ENCODE data around the gene SLC10A7.

The SLC10A7 gene

DNA sequence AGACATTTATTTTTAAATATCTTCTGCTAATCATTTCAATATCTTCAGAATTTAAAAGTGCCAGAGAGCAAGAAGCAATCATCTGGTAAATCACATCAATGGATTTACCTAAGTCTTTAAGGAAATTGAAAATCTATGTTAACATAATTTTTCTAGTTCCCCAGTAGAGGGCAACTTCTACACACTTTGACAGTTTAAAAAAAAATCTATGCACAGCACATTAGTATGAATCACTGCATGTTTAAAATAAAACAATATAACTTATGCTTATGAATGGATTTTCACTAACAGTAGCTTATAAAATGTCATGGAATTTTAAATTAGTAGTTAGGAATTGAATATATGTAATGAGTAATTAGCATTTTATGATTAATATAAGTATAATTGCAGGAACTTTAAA, 180.9 kb downstream of the SLC10A7 start:
- Mint-ChIP-seq H3K4me1 (ENCODE audit: low read depth) (peaks cover 7% of the 10 kb centered on the region), H3K9me3 (no peaks in the 10 kb centered on the region), H3K36me3 (ENCODE audit: low read depth) (no peaks in the 10 kb centered on the region), H3K27me3 (ENCODE audit: low read depth) (no peaks in the 10 kb centered on the region), H3K4me3 (no peak overlapping the region), H3K27ac (no peak overlapping the region)

DNA sequence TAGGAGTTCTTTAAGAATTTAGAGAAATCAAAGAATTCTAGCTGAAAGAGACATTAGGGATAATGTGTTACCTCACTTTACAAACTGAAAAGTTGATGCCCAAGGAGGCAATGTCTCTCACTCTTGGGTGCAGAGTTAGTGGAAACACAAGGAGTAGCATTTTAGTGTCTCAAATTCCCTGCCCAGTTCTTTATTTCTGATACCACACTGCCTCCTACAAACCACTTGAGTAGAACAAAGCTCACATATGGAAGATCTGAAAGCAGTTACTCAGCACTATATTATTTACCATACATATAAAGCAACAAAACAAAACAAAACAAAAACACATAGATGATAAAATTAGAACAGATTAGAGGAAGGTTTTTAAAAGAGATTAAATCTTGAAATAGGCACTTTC, 183.2 kb downstream of the SLC10A7 start:
- no peaks in the 10 kb centered on the region for H3K27me3 Mint-ChIP-seq (ENCODE audit: low read depth)
- no peaks in the 10 kb centered on the region for H3K9me3 Mint-ChIP-seq
- no peak overlapping the region for H3K27ac Mint-ChIP-seq
- H3K4me3 Mint-ChIP-seq = no peak overlapping the region
- no peaks in the 10 kb centered on the region for H3K36me3 Mint-ChIP-seq (ENCODE audit: low read depth)
- peaks cover 2% of the 10 kb centered on the region for H3K4me1 Mint-ChIP-seq (ENCODE audit: low read depth)

DNA sequence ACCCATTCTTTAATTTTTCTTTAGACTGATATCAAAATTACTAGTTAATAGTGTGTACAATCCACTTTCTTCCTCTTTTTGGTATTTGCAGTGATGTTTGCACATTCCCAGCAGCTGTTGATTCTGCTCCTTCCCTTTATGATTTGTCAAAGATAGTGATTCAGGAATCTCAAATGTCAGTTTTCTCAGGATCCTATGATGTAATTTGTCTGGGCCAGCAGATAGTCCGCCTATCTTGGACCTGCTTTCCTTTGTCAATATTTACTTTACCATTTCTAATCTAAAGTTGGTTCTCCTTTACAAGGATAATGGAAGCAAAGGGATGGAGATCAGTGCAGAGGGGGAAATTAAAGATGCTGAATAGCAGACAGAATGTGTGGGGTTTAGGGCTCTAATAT, 185.3 kb downstream of the SLC10A7 start:
- Mint-ChIP-seq H3K9me3 (no peaks in the 10 kb centered on the region), H3K27ac (no peak overlapping the region), H3K27me3 (ENCODE audit: low read depth) (no peaks in the 10 kb centered on the region), H3K4me1 (ENCODE audit: low read depth) (no peaks in the 10 kb centered on the region), H3K4me3 (no peak overlapping the region), H3K36me3 (ENCODE audit: low read depth) (no peaks in the 10 kb centered on the region)

DNA sequence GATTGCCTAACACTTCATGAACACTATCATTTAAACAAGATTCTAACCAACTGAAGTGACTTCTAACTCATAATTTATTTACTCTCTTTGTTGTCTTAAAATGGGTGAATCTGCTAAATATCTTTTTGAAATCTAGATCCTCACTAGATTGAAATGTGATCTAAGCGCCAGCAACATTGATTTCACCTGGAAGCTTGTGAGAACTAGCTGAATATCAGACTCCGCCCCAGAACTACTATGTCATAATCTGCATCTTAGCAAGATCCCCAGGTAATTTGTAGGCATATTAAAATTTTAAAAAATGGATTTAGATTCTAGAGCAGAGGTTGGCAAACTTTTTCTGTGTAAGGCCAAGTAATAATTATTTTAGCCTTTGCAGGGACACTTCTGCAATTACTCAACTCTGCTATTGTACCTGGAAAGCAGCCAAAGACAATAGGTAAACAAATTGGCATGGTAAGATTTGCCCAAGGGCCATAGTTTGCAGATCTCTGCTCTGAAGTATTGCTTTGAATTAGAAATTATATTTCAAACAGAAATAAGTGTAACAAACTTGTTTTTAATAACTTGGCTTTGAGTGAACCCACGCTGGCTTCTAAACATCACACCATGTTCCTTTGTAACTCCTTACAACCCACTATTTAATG, 185.9 kb downstream of the SLC10A7 start:
- H3K9me3 Mint-ChIP-seq = no peaks in the 10 kb centered on the region
- no peak overlapping the region for H3K4me3 Mint-ChIP-seq
- no peaks in the 10 kb centered on the region for H3K36me3 Mint-ChIP-seq (ENCODE audit: low read depth)
- H3K27ac Mint-ChIP-seq = no peak overlapping the region
- H3K4me1 Mint-ChIP-seq (ENCODE audit: low read depth) = no peaks in the 10 kb centered on the region
- H3K27me3 Mint-ChIP-seq (ENCODE audit: low read depth) = no peaks in the 10 kb centered on the region

DNA sequence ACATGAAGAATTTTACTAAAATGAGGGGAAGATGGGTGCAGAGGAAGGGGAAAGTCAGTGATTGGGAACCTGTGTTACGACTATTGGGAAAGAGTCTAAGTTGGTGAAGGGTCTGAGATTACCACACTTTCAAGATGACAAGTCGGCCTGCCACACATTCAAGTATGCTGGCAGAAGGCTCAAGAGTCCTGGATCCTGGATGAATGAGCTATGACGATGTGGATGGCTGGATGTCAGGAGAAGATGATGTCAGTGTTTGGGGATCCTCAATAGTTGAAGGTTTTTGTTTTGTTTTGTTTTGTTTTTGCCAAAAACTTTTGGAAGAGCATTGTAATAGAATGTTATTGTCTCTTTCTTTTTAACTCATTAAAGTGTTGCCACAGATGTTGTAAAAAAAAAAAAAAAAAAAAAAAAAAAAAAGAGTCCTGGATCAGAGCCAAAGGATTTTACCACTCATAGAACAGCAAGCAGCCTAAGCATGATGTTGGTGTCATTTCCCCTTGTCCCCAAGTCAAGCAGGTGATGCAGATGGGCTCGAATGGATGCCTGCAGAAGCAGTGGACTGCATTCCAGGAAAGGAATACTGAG, 186.8 kb downstream of the SLC10A7 start:
- H3K9me3 Mint-ChIP-seq = no peaks in the 10 kb centered on the region
- no peak overlapping the region for H3K4me3 Mint-ChIP-seq
- no peaks in the 10 kb centered on the region for H3K36me3 Mint-ChIP-seq (ENCODE audit: low read depth)
- H3K4me1 Mint-ChIP-seq (ENCODE audit: low read depth) = no peaks in the 10 kb centered on the region
- no peak overlapping the region for H3K27ac Mint-ChIP-seq
- H3K27me3 Mint-ChIP-seq (ENCODE audit: low read depth) = no peaks in the 10 kb centered on the region

DNA sequence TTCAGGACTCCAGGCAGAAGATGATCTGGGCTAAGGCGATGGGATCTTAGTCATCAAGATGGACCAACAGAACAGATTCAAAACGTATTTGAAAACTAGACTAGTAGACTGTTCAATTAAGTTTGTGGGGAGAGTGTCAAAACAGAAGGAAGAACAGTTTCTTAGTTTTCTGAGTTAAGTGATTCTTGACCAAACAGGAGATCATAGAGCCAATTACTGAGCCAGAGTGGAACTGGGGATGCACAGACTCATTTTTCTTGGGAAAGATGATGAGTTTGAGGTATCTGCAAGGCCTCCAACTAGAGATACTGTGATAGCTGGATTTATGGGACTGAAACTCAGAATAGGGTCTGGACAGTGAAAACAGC, 187.9 kb downstream of the SLC10A7 start:
- no peaks in the 10 kb centered on the region for H3K27me3 Mint-ChIP-seq (ENCODE audit: low read depth)
- no peaks in the 10 kb centered on the region for H3K9me3 Mint-ChIP-seq
- no peak overlapping the region for H3K27ac Mint-ChIP-seq
- H3K36me3 Mint-ChIP-seq (ENCODE audit: low read depth) = no peaks in the 10 kb centered on the region
- H3K4me3 Mint-ChIP-seq = no peak overlapping the region
- no peaks in the 10 kb centered on the region for H3K4me1 Mint-ChIP-seq (ENCODE audit: low read depth)

DNA sequence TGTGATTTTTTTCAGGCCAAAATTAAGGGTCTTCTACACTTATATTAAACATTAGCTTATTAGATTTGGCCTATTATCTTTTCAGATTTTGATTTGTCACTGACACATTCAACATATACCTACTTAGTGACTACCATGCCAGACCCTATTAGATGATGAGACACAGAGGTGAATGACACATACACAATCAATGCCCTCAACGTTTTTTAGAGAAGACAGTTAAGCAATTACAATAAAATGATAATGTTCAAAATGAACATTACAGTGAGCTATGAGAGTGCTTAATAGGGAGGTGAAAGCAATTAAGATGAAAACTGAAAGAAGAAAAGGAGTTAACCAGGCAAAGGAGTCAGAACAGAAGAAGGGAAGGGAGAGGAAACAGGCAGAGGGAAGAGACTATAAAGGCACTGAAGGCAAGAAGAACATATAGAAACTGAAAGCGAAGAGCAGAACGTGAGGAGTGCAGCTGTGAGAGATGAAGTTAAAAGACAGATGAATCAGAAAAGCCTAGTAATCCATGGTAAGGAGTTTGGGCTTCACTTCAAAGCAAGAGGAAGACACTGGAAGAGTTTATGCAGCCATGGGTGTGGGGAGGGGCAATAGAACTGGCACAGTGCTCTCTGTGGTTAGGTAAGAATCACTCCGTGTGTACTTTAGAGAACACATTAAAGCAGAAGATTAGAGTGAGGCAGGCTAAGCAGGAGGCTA, 188.4 kb downstream of the SLC10A7 start:
- no peak overlapping the region for H3K4me3 Mint-ChIP-seq
- no peak overlapping the region for H3K27ac Mint-ChIP-seq
- H3K27me3 Mint-ChIP-seq (ENCODE audit: low read depth) = no peaks in the 10 kb centered on the region
- H3K36me3 Mint-ChIP-seq (ENCODE audit: low read depth) = no peaks in the 10 kb centered on the region
- no peaks in the 10 kb centered on the region for H3K4me1 Mint-ChIP-seq (ENCODE audit: low read depth)
- H3K9me3 Mint-ChIP-seq = no peaks in the 10 kb centered on the region

DNA sequence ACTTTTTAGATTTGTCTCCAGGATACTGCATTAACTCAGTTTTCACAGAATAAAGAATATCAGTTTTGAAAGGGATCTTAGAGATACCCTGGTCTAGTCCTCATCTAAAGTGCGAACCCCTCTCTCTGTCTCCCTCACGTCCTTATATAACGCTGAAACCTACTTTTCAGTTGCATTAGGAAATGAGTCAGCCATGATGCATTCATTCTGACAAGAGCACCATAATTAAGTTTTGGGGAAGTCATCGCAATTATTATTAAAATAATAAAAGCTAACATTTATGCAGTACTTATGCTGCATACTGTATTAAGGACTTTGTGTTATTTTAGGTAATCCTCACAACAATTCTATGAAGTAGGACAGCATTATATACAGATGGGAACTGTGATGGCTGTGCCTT, 191.3 kb downstream of the SLC10A7 start:
- no peaks in the 10 kb centered on the region for H3K9me3 Mint-ChIP-seq
- H3K4me1 Mint-ChIP-seq (ENCODE audit: low read depth) = no peaks in the 10 kb centered on the region
- no peak overlapping the region for H3K27ac Mint-ChIP-seq
- no peaks in the 10 kb centered on the region for H3K27me3 Mint-ChIP-seq (ENCODE audit: low read depth)
- H3K36me3 Mint-ChIP-seq (ENCODE audit: low read depth) = no peaks in the 10 kb centered on the region
- no peak overlapping the region for H3K4me3 Mint-ChIP-seq

DNA sequence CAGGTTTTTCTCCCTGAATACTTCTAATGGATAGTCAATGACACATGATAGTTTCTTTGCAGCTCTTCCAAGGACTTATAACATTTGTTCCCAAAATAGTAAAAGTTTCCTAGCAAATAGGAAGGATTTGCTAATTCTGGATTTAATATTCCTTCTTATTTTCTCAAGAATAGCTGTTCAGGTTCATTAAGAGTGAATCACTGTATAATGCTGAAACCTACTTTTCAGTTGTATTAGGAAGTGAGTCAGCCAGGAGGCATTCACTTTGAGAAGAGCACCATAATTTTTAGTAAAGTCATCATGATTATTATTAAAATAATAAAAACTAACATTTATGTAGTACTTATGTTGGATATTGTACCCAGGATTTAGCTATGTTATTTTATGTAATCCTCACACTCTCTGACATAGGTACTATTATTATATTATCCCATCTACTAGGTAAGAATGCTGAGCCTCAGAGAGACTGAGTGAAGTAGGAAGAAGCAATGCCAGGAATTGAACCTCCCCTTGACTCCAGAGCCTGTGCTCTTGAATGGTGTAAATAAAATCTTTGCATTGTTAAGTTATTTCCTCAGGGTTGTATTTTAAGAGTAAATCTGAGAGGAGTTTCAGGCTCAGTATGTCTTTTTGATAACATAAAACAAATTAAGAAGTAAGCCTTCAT, 192.6 kb downstream of the SLC10A7 start:
- H3K4me3 Mint-ChIP-seq = no peak overlapping the region
- peaks cover 6% of the 10 kb centered on the region for H3K36me3 Mint-ChIP-seq (ENCODE audit: low read depth)
- H3K27me3 Mint-ChIP-seq (ENCODE audit: low read depth) = no peaks in the 10 kb centered on the region
- no peaks in the 10 kb centered on the region for H3K4me1 Mint-ChIP-seq (ENCODE audit: low read depth)
- H3K27ac Mint-ChIP-seq = no peak overlapping the region
- no peaks in the 10 kb centered on the region for H3K9me3 Mint-ChIP-seq

DNA sequence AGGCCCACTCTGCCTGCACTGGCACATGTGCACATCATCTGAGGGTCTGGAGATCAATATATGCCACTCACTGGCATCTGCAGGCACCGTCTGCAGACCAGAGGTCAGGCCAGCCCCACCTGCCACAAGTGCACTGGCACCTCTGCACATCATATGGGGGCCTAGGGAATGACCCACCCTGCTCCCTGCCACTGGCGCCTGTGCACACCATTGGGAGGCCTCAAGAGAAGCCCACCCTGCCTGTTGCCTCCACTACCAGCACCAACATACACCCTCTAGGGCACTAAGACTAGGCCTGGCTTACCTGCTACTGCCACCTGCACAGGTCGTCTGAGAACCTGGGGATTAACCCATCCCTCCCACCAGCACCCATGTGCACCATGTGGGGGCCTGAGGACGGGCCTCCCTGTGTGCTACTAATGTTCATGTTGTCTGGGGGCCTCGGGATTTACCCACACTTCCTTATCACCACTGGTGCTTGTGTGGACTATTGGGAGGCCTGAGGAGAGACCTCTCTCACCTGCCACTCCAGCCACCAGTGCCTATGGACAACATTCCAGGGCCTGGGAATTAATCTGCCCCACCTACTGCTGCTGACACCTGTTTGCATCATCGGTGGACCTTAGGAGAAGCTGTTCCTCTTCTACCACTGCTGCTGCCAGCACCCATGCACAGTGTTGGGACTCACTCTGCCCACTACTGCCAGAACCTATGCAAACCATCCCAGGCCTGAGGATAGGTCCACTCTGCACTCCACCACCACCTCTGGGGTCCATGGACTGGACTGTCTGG, 193.7 kb downstream of the SLC10A7 start:
- Mint-ChIP-seq H3K27me3 (ENCODE audit: low read depth) (no peaks in the 10 kb centered on the region), H3K9me3 (no peaks in the 10 kb centered on the region), H3K27ac (no peak overlapping the region), H3K36me3 (ENCODE audit: low read depth) (peaks cover 10% of the 10 kb centered on the region), H3K4me3 (no peak overlapping the region), H3K4me1 (ENCODE audit: low read depth) (no peaks in the 10 kb centered on the region)

DNA sequence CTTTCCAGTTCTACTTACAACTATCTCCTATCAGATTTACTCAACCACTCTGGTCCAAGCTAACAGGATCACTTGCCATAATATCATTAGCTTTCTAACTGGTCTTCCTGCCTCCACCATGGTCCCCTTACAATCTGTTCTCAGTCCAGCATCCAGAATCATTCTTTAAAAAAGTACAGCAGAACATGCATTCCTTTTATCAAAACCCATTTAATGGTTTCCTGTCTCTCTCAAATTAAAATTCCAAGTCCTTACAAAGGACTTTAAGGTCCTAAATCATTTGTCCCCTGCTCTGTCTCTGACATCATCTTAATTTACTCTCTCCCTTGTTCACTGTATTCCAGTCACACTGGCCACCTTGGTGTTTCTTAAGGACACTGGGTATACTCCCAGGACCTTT, 202.8 kb downstream of the SLC10A7 start:
- Mint-ChIP-seq H3K27me3 (ENCODE audit: low read depth) (no peaks in the 10 kb centered on the region), H3K27ac (no peak overlapping the region), H3K9me3 (peaks cover 3% of the 10 kb centered on the region), H3K36me3 (ENCODE audit: low read depth) (peaks cover 7% of the 10 kb centered on the region), H3K4me1 (ENCODE audit: low read depth) (no peaks in the 10 kb centered on the region), H3K4me3 (no peak overlapping the region)

DNA sequence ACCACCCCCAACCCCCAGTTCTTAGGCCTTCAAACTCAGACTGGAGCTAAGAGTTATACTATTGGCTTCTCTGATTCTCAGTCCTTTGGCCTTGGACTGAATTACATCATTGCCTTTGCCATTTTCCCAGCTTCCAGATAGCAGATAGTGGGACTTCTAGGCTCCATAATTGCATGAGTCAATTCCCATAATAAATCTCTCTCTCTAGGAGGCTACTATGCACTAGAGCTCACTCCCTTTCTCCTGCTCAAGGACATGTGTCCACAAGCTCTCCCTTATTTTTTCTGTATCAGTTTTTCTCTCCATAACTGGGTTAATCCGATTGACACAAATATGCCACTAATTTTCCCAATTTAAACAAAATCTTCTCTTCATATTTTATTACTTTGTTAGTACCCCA, 204.0 kb downstream of the SLC10A7 start:
- peaks cover 1% of the 10 kb centered on the region for H3K36me3 Mint-ChIP-seq (ENCODE audit: low read depth)
- no peak overlapping the region for H3K4me3 Mint-ChIP-seq
- no peak overlapping the region for H3K27ac Mint-ChIP-seq
- H3K27me3 Mint-ChIP-seq (ENCODE audit: low read depth) = no peaks in the 10 kb centered on the region
- peaks cover 3% of the 10 kb centered on the region for H3K9me3 Mint-ChIP-seq
- H3K4me1 Mint-ChIP-seq (ENCODE audit: low read depth) = no peaks in the 10 kb centered on the region

DNA sequence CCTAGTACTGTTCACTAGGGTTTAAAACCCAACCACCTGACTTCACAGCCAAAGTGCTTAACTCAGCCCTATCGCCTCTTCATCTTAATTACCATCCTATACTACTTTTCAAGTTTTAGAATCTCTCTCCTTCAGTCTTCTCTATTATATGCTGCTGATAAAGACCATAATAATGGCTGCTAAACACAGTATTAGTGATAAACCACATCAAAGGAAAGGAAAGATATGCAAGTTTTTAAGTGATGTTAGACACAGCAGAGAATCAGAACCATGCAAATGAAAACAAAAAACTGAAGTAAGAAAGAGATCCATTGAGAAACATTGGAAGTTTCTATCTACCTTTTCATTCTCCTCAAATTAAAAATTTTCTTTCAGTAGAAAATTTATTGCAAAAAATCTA, 206.6 kb downstream of the SLC10A7 start:
- Mint-ChIP-seq H3K9me3 (no peaks in the 10 kb centered on the region), H3K36me3 (ENCODE audit: low read depth) (no peaks in the 10 kb centered on the region), H3K27me3 (ENCODE audit: low read depth) (no peaks in the 10 kb centered on the region), H3K4me3 (no peak overlapping the region), H3K4me1 (ENCODE audit: low read depth) (no peaks in the 10 kb centered on the region), H3K27ac (no peak overlapping the region)

DNA sequence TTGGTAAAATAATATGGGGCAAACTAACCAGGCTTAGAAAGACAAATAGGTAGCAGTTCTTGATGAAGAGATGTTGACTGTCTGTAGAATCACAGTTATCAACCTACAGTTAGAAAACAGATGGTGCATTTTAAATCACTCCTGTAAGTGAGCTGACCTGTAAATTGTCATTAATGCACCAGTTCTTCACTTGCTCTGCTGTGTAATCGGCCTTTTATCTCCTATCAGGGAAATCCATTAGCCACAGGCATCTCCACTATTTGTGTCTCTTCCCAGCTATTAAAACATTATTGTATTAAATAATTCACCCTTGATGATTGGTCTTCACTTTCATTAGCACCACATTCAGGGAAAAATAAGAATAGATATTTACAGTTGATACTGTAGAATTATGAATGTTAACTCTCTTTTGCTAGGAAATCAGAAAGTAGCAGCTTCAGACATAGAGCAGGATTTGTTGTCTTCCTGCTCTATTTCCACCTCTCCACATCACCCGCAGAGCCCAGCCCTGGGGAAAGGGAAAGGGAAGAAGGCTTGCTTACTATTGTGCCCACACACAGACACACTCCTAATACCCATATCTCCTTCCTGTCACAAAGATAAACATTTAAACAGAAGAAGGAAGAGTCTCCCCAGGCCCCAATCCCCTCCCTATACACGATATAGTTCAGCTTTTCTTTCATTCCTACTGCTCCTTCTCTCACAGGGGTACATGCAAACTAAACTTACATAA, 210.3 kb downstream of the SLC10A7 start:
- Mint-ChIP-seq H3K9me3 (no peaks in the 10 kb centered on the region), H3K36me3 (ENCODE audit: low read depth) (no peaks in the 10 kb centered on the region), H3K4me1 (ENCODE audit: low read depth) (no peaks in the 10 kb centered on the region), H3K4me3 (no peak overlapping the region), H3K27me3 (ENCODE audit: low read depth) (no peaks in the 10 kb centered on the region), H3K27ac (no peak overlapping the region)

All from T-helper 1 cell treated with Interleukin-12 subunit alpha and Interleukin-12 subunit beta and Interleukin-4 antibody, amounts not matched to agents 30 μg/mL and 1 μg/mL, for 36 hours (primary cell).